Kidney glomerular epithelial cell (primary cell): ENCODE data around the gene RNASE4.

Experiments used
- DNase-seq: peaks from one replicate; lab custom pipeline; 2025; lab: John Stamatoyannopoulos, UW

RNASE4 gene

GRCh38 chr14:20745571-20746358 is 61.4 kb downstream of the RNASE4 start, which contains the start of gene EDDM3A:
TSS of gene EDDM3A (plus strand) at chr14:20745887. CDS start at chr14:20747581, 1,694 bp downstream.
- no peak for DNase-seq

GRCh38 chr14:20746566-20746965 is 62.2 kb downstream of the RNASE4 start:
- no peak for DNase-seq

DNA sequence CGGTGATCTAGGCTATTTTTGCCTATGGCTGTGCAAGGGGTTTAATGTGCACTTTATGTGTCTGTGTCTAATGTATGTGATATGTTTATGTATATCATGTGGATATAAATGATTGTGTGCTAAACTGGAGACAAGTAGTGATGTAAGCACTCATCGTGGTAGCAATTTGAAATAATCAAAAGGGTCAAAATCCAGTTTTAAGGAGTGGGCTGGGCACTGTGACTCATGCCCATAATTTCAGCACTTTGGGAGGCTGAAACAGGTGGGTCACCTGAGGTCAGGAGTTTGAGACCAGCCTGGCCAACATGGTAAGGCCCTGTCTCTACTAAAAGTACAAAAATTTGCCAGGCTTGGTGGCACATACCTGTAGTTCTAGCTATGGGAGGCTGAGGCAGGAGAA is 64.1 kb downstream of the RNASE4 start:
- no peak for DNase-seq

GRCh38 chr14:20750194-20750593 is 65.8 kb downstream of the RNASE4 start:
- DNase-seq = no peak
